ENCODE measurements around the gene IDNK. TPM values are rescaled to one million over a fixed set of nuclear protein-coding genes. Genes with fewer than 3 reads are reported as not detected.

The IDNK gene
- total RNA-seq, result 10 to 100 TPM; 10.1 to 10.2 TPM
- 10 to 100 TPM; 18.8 to 24.9 TPM for polyA plus RNA-seq

DNA sequence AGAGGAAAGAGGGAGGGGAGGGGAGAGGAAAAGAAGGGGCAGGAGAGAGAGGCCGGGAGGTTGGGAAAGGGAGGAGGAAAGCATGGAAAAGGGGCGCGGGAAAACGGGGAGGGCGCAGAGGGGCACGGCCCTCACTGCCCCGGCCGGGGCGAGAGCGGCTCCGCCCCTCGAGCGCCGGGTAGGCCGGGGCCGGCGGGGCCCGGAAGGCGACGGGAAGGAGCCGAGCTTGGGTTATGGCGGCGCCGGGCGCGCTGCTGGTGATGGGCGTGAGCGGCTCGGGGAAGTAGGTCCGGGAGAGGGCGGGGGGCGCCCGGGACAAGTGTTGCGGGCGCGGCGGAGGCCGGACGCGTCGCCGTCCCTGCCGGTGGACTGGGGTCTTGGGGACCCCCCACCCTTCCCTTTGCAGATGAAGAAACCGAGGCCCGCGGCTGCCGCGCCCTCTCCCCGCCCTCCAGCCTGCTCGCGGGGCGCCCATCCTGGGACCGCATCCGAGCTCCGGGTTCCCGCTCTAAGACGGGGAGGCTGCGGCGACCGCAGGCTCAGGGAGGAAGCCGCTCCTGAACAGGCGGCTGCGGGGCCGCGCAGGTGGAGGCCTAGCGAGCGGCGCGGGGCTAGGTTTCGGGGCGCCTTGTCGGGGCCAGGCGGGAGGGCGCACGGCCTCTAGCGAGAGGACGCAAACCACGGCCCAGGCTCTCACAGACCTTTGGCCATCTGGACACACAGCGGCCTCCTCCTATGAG, at the start of gene IDNK:
Gene IDNK, plus strand, starts transcription at position 205 of the 740 bp plus-strand sequence. Its CDS starts 29 bp downstream, at position 234.
- Histone ChIP-seq H3K36me3 (ENCODE audit: insufficient read depth, low read length) (no peaks in the 10 kb centered on the region), H3K27me3 (ENCODE audit: insufficient read depth, low read length) (no peaks in the 10 kb centered on the region), H3K4me3 (ENCODE audit: low read length in 2 of 2) (peak within 1 kb of the TSS; percentile 30 to 63), H3K27ac (ENCODE audit: low read depth, low read length) (peak within 1 kb of the TSS; percentile 82), H3K4me1 (ENCODE audit: insufficient read depth, low read length) (peaks cover 24% of the 10 kb centered on the region), H3K9me3 (ENCODE audit: control insufficient read depth in 1 of 2, low read length in 2 of 2) (no peaks in the 10 kb centered on the region)
- peaks cover 21 to 41% (median 33%) of the 10 kb centered on the region in 4 donors for H3K4me1 Mint-ChIP-seq
- ChIA-PET POLR2A (ENCODE audit: partially characterized antibody) (interaction anchor here (0.8 to 3.4 kb wide), 14 partner anchors 8 to 357 kb away, joined by 3 to 59 read pairs (median 7); partner anchors contain the start of genes HNRNPK, KIF27, RMI1 and UBQLN1), CTCF (ENCODE audit: partially characterized antibody) (interaction anchor here (1.0 to 3.8 kb wide), 7 partner anchors 9 to 297 kb away, joined by 3 to 27 read pairs (median 9); partner anchors contain the start of gene KIF27)
- peak; percentile 66 to 72 (median 69) for DNase-seq
- peaks cover 0 to 1% (median 0%) of the 10 kb centered on the region in 8 donors for H3K9me3 Mint-ChIP-seq
- H3K27ac Mint-ChIP-seq, result peak within 1 kb of the TSS; percentile 85 to 97 (median 94)
- peaks cover 0 to 16% of the 10 kb centered on the region in 2 donors for H3K36me3 Mint-ChIP-seq
- no peaks in the 10 kb centered on the region for H3K27me3 Mint-ChIP-seq
- intact Hi-C loops (cut with micrococcal nuclease), result loop anchor here (1.0 to 2.0 kb wide), 4 partner anchors 84 to 357 kb away; partner anchors contain the start of genes HNRNPK, KIF27, RMI1 and UBQLN1
- peak within 1 kb of the TSS; percentile 92 to 99 (median 95) for H3K4me3 Mint-ChIP-seq

DNA sequence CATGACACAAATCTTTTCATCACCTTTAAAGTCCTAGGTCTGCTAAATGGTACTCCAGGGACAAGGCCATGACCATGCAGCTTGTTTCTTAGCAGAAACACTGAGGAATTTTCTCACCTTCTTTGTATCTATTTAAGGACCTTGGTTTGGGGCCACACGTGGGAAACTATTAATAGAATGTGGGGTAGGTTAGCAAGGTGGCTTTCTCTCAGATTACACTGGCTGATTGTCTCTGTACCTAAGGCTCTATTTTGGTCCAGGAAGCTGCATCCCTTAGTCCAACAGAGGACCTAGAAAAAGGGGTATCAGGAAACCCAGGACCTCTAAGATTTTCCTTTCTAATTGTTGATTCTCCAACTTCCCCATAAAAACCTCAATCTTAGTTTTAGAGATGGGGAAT, 48.5 kb upstream of the IDNK start:
- Mint-ChIP-seq H3K4me3 (no peak overlapping the region), H3K9me3 (peaks cover 0 to 25% (median 20%) of the 10 kb centered on the region in 8 donors), H3K27ac (no peak overlapping the region), H3K4me1 (no peaks in the 10 kb centered on the region), H3K36me3 (peaks cover 14 to 43% of the 10 kb centered on the region in 2 donors), H3K27me3 (no peaks in the 10 kb centered on the region)
- Histone ChIP-seq H3K36me3 (ENCODE audit: insufficient read depth, low read length) (no peaks in the 10 kb centered on the region), H3K4me1 (ENCODE audit: insufficient read depth, low read length) (no peaks in the 10 kb centered on the region), H3K4me3 (ENCODE audit: low read length in 2 of 2) (no peak overlapping the region), H3K27ac (ENCODE audit: low read depth, low read length) (no peak overlapping the region), H3K9me3 (ENCODE audit: control insufficient read depth in 1 of 2, low read length in 2 of 2) (no peaks in the 10 kb centered on the region), H3K27me3 (ENCODE audit: insufficient read depth, low read length) (no peaks in the 10 kb centered on the region)
- DNase-seq, result no peak
- intact Hi-C loops (cut with micrococcal nuclease), result no loop called here
- ChIA-PET CTCF (ENCODE audit: partially characterized antibody) (no interaction called here), POLR2A (ENCODE audit: partially characterized antibody) (no interaction called here)

DNA sequence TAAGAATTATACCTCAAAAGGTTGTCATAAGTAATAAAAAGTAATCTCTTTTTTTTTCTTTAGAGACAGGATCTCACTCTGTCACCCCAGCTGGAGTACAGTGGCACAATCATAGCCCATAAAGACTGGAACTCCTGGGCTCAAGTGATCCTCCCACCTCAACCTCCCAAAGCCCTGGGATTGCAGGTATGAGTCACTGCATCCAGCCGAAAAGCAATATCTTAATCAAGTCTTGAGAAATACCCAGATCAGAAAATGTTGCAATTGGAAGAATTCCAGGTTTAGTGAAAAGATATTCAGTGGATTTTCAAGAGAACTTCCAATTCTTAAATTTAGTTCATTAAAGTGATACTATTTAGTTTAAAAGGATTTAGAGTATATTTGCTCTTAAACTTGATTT, 40.9 kb upstream of the IDNK start:
- intact Hi-C loops (cut with micrococcal nuclease), result no loop called here
- no peaks in the 10 kb centered on the region for H3K27me3 ChIP-seq (ENCODE audit: insufficient read depth, low read length)
- DNase-seq, result no peak
- Mint-ChIP-seq H3K4me1 (peaks cover 0 to 3% (median 0%) of the 10 kb centered on the region in 4 donors), H3K9me3 (peaks cover 0 to 26% (median 21%) of the 10 kb centered on the region in 8 donors), H3K27me3 (no peaks in the 10 kb centered on the region), H3K27ac (no peak overlapping the region), H3K36me3 (peaks cover 21 to 39% of the 10 kb centered on the region in 2 donors), H3K4me3 (no peak overlapping the region)
- ChIA-PET POLR2A (ENCODE audit: partially characterized antibody) (no interaction called here), CTCF (ENCODE audit: partially characterized antibody) (no interaction called here)
- no peaks in the 10 kb centered on the region for H3K9me3 ChIP-seq (ENCODE audit: control insufficient read depth in 1 of 2, low read length in 2 of 2)
- no peak overlapping the region for H3K27ac ChIP-seq (ENCODE audit: low read depth, low read length)
- no peaks in the 10 kb centered on the region for H3K36me3 ChIP-seq (ENCODE audit: insufficient read depth, low read length)
- no peaks in the 10 kb centered on the region for H3K4me1 ChIP-seq (ENCODE audit: insufficient read depth, low read length)
- H3K4me3 ChIP-seq (ENCODE audit: low read length in 2 of 2), result no peak overlapping the region

DNA sequence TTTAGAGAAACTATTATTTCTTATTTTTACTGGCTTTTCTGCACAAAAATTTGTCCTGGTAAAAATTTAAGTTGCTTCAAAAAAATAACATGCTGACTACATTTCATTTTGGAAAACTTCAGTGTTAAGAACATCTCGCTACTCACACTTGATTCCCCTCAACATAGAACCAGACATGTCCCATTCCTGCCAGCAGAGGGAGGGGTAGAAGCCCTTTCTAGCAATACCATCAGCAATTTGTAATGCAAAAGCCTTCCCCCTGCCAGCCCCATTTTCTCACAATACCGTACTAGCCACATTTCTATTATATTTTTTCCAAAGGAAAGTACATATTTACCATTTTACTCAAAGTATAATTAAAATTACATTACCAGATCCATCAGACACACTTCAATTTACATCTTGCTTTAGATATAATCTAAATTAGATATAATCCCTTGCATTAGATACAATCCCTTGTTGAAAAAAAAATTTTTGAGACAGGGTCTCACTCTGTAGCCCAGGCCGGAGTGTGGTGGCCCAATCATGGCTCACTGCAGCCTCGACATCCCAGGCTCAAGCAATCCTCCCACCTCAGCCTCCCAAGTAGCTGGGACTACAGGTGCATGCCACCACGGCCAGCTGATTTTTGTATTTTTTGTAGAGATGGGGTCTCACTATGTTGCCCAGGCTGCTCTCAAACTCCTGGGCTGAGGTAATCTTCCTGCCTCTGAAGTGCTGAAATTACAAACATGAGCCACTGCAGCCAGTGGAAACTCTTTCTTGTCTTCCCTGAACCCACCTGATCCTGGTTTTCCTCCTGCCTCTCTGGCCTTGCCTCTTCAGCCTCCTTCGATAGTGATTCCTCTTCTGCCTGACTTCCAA, 39.6 kb upstream of the IDNK start:
- Histone ChIP-seq H3K27ac (ENCODE audit: low read depth, low read length) (no peak overlapping the region), H3K4me1 (ENCODE audit: insufficient read depth, low read length) (no peaks in the 10 kb centered on the region), H3K27me3 (ENCODE audit: insufficient read depth, low read length) (no peaks in the 10 kb centered on the region), H3K4me3 (ENCODE audit: low read length in 2 of 2) (no peak overlapping the region), H3K36me3 (ENCODE audit: insufficient read depth, low read length) (no peaks in the 10 kb centered on the region), H3K9me3 (ENCODE audit: control insufficient read depth in 1 of 2, low read length in 2 of 2) (no peaks in the 10 kb centered on the region)
- H3K27me3 Mint-ChIP-seq, result no peaks in the 10 kb centered on the region
- H3K4me1 Mint-ChIP-seq, result peaks cover 0 to 3% (median 1%) of the 10 kb centered on the region in 4 donors
- intact Hi-C loops (cut with micrococcal nuclease), result loop anchor here (1.0 kb wide), 1 partner anchor 66 kb away; no protein-coding TSS in a partner anchor
- H3K9me3 Mint-ChIP-seq, result peaks cover 0 to 14% (median 10%) of the 10 kb centered on the region in 8 donors
- POLR2A ChIA-PET (ENCODE audit: partially characterized antibody), result no interaction called here
- CTCF ChIA-PET (ENCODE audit: partially characterized antibody), result no interaction called here
- H3K36me3 Mint-ChIP-seq, result peaks cover 15 to 31% of the 10 kb centered on the region in 2 donors
- H3K27ac Mint-ChIP-seq, result peak overlapping the region in 1 of 7 donors; percentile 19
- DNase-seq, result peak in 4 of 5 donors; percentile 21 to 26 (median 24)
- H3K4me3 Mint-ChIP-seq, result no peak overlapping the region

DNA sequence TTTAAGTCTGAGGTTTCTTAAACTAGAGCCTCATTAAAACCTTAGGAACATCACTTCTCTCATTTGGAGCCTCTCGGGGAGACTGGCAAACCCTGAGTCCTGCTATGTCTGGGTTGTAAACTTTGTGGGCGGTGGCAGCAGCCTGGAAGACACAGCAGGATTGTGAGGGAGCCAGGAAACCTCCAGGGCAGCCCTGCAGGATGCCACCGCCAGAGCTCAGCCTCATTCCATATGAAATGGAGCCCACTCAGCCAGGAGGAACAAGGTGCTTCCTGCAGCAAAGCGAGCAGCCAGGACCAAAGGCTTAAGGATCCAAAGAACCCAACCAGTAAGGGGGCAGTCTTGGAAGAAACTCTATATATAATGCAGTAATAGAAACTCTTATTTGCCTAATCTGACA, 37.9 kb upstream of the IDNK start:
- no peak overlapping the region for H3K4me3 Mint-ChIP-seq
- no peak overlapping the region for H3K4me3 ChIP-seq (ENCODE audit: low read length in 2 of 2)
- peaks cover 7 to 17% of the 10 kb centered on the region in 2 donors for H3K36me3 Mint-ChIP-seq
- POLR2A ChIA-PET (ENCODE audit: partially characterized antibody), result no interaction called here
- CTCF ChIA-PET (ENCODE audit: partially characterized antibody), result interaction anchor here (1.3 to 1.4 kb wide), 2 partner anchors 11 to 251 kb away, joined by 3 to 4 read pairs; no protein-coding TSS in a partner anchor
- H3K27ac Mint-ChIP-seq, result no peak overlapping the region
- H3K4me1 Mint-ChIP-seq, result peaks cover 0 to 3% (median 1%) of the 10 kb centered on the region in 4 donors
- no peaks in the 10 kb centered on the region for H3K36me3 ChIP-seq (ENCODE audit: insufficient read depth, low read length)
- no peak for DNase-seq
- no peak overlapping the region for H3K27ac ChIP-seq (ENCODE audit: low read depth, low read length)
- no peaks in the 10 kb centered on the region for H3K4me1 ChIP-seq (ENCODE audit: insufficient read depth, low read length)
- peaks cover 0 to 4% (median 0%) of the 10 kb centered on the region in 8 donors for H3K9me3 Mint-ChIP-seq
- H3K27me3 Mint-ChIP-seq, result no peaks in the 10 kb centered on the region
- no peaks in the 10 kb centered on the region for H3K9me3 ChIP-seq (ENCODE audit: control insufficient read depth in 1 of 2, low read length in 2 of 2)
- H3K27me3 ChIP-seq (ENCODE audit: insufficient read depth, low read length), result no peaks in the 10 kb centered on the region
- intact Hi-C loops (cut with micrococcal nuclease), result no loop called here

DNA sequence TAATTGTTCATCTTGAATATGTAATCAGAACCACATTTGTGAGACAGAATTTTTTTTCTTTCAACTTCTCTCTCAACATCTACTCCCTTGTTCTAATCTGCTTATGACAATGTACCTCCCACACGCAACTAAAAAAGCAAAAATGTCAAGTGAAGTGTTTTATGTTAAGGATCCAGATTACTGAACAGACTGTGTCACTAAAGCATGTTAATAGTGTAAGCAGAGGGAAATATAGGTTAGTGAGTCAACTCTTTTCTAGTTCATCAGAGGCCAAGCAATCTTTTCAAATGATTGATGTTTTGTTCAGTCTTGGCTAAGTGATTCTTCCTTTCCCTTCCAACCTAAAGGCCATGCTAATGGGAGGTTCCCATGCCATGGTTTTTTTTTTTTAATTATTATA, 34.7 kb upstream of the IDNK start:
- Mint-ChIP-seq H3K4me3 (no peak overlapping the region), H3K4me1 (peaks cover 0 to 3% (median 1%) of the 10 kb centered on the region in 4 donors), H3K9me3 (peaks cover 0 to 4% (median 0%) of the 10 kb centered on the region in 8 donors), H3K27me3 (no peaks in the 10 kb centered on the region), H3K27ac (no peak overlapping the region), H3K36me3 (peaks cover 7 to 12% of the 10 kb centered on the region in 2 donors)
- intact Hi-C loops (cut with micrococcal nuclease), result no loop called here
- ChIA-PET POLR2A (ENCODE audit: partially characterized antibody) (no interaction called here), CTCF (ENCODE audit: partially characterized antibody) (interaction anchor here (0.9 kb wide), 1 partner anchor 8 kb away, joined by 3 read pairs; no protein-coding TSS in a partner anchor)
- DNase-seq, result no peak
- Histone ChIP-seq H3K9me3 (ENCODE audit: control insufficient read depth in 1 of 2, low read length in 2 of 2) (no peaks in the 10 kb centered on the region), H3K27ac (ENCODE audit: low read depth, low read length) (no peak overlapping the region), H3K4me3 (ENCODE audit: low read length in 2 of 2) (no peak overlapping the region), H3K4me1 (ENCODE audit: insufficient read depth, low read length) (no peaks in the 10 kb centered on the region), H3K36me3 (ENCODE audit: insufficient read depth, low read length) (no peaks in the 10 kb centered on the region), H3K27me3 (ENCODE audit: insufficient read depth, low read length) (no peaks in the 10 kb centered on the region)

All from CD4-positive, alpha-beta memory T cell (primary cell).